HG02973 (cell line): ENCODE data around the gene EIF5AL1.
"Not testable (repeated sequence)": the region's sequence is repeated elsewhere in the genome, so short reads cannot be mapped to it uniquely, and the experiment has no call there.

Source experiments
- ATAC-seq: cut with Tn5 transposase; IDR thresholded peaks from one replicate; pipeline ENCODE4 v1.9.1; 2021; ENCODE audit warnings: moderate library complexity; ENCODE audit not compliant: unreplicated experiment

Gene EIF5AL1

GRCh38 chr10:79555354-79556309 lies 43.3 kb downstream of the EIF5AL1 start:
- no peak for ATAC-seq

- ATAC-seq = not testable (repeated sequence)
Observed at GRCh38 chr10:79556961-79557360, 44.6 kb downstream of the EIF5AL1 start.

DNA sequence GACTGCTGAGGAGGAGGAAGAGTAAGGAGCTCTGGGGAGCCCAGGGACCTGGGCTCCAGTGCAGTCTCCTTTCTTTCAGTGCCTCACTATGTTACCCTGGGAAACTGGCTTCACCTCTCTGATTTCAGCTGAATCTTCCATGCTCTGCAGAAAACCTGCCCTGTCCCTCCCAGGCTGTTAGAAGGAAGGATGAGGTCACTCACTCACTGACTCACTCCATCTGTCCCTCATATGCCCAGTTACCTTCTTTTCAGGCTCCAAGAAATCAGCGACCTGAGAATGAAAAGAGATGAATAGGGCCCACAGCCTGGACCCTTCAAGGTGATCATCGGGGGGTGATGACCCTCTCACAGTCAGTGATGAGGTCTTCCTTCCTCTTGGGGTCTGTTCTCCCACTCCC lies 47.4 kb downstream of the EIF5AL1 start:
- no peak for ATAC-seq

- no peak for ATAC-seq
Observed at GRCh38 chr10:79560160-79560709, 47.9 kb downstream of the EIF5AL1 start, which contains the start of gene SFTPA2. SFTPA2 (minus strand) TSS chr10:79560407; CDS start chr10:79559483, 924 bp downstream.

DNA sequence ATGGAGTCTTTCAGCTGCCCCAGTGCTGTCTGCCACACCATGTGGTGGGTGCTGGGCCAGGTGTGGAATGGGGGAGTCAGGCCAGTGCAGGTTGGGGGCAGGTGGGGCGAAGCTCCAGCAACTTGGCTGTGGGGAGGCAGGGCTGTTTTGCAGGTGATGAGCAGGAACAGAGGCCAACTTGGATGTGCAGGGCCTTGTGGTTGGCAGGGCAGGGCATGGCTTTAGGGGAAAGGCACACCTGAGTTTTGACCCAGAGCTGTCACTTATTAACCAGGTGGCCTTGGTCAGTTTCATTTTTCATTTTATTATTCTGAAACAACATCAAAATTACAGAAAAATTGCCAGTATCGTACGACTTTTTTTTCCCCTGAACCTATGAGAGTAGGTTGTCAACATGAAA lies 48.9 kb downstream of the EIF5AL1 start:
- no peak for ATAC-seq

GRCh38 chr10:79562135-79562756 lies 49.9 kb downstream of the EIF5AL1 start:
- peak; percentile 70 for ATAC-seq

- no peak for ATAC-seq
Observed at GRCh38 chr10:79563426-79563825, 51.1 kb downstream of the EIF5AL1 start.
